ENCODE results near the gene LSM14B.

The LSM14B gene

GRCh38 chr20:62087227-62087626, 35.0 kb upstream of the LSM14B start:
- no peak overlapping the region for H3K4me3 ChIP-seq (ENCODE audit: low read depth, low read length)
- no peak for TF ChIP-seq CTCF (IDR thresholded peaks at IDR 0.05; ENCODE audit: low read depth, low read length)

GRCh38 chr20:62087632-62088031, 34.6 kb upstream of the LSM14B start:
- no peak overlapping the region for H3K4me3 ChIP-seq (ENCODE audit: low read depth, low read length)
- no peak for TF ChIP-seq CTCF (IDR thresholded peaks at IDR 0.05; ENCODE audit: low read depth, low read length)

GRCh38 chr20:62088258-62089127, 33.8 kb upstream of the LSM14B start:
- H3K4me3 ChIP-seq (ENCODE audit: low read depth, low read length), result no peak overlapping the region
- no peak for TF ChIP-seq CTCF (IDR thresholded peaks at IDR 0.05; ENCODE audit: low read depth, low read length)

GRCh38 chr20:62089393-62089792, 32.9 kb upstream of the LSM14B start:
- no peak overlapping the region for H3K4me3 ChIP-seq (ENCODE audit: low read depth, low read length)
- TF ChIP-seq CTCF (IDR thresholded peaks at IDR 0.05; ENCODE audit: low read depth, low read length), result no peak

GRCh38 chr20:62096421-62097380, 25.6 kb upstream of the LSM14B start:
- H3K4me3 ChIP-seq (ENCODE audit: low read depth, low read length), result no peak overlapping the region
- TF ChIP-seq CTCF (IDR thresholded peaks at IDR 0.05; ENCODE audit: low read depth, low read length), result no peak

GRCh38 chr20:62097881-62098407, 24.3 kb upstream of the LSM14B start:
- no peak for TF ChIP-seq CTCF (IDR thresholded peaks at IDR 0.05; ENCODE audit: low read depth, low read length)
- no peak overlapping the region for H3K4me3 ChIP-seq (ENCODE audit: low read depth, low read length)
